Lower leg skin (tissue), 4 donors: Measurements from ENCODE around the gene ZFTA. TPM values are rescaled to one million over a fixed set of nuclear protein-coding genes. Genes with fewer than 3 reads are reported as not detected.
A peak's percentile ranks its signal among the peaks of the same experiment; 100 is the strongest.
"Not testable (repeated sequence)": the region's sequence is repeated elsewhere in the genome, so short reads cannot be mapped to it uniquely, and the experiment has no call there.

Experiments used
- DNase-seq, 2 donors: peaks; one replicate each; pipeline ENCODE4 v3.0.0-alpha.2; 2019; ENCODE audit warnings: low spot score in 2 of 2
- H3K4me3 ChIP-seq: fragments of 200-600 bp; sonication (generic); 2 replicates; pipeline ENCODE4 v1.5.1; 2017; ENCODE audit warnings: mild to moderate bottlenecking, low read depth; ENCODE audit not compliant: poor library complexity, severe bottlenecking
- POLR2A ChIP-seq, 2 donors: fragments of 450-650 bp; IDR thresholded peaks; one replicate each; pipeline ENCODE4 v1.6.1; 2016 to 2017; ENCODE audit warnings: antibody characterized with exemption in 2 of 2, mild to moderate bottlenecking in 1 of 2, moderate library complexity in 1 of 2
- WGBS, 2 donors: methylation state at CpG; one replicate each; pipeline ENCODE4 v1.1.5; 2018; 5-methylcytosine and 5-hydroxymethylcytosine counted together
- intact Hi-C: fragments of 100-400 bp; cut with DNase I; formaldehyde crosslinking; loops from one replicate; pipeline ENCODE4 v1.15.0; 2023; ENCODE audit warnings: low total_unique reads
- total RNA-seq, 4 donors: library from RNA; depleted of rRNA; stranded (reverse); fragments of >200 nt; gene quantifications; one replicate each; pipeline ENCODE4 v1.1.0, GENCODE V29; 2016
- TF ChIP-seq, protein P1 (sequence below), 3 donors: fragments of 450-650 bp; IDR thresholded peaks; one replicate each; pipeline ENCODE4 v1.5.1; 2016; ENCODE audit warnings: antibody characterized with exemption in 3 of 3, mild to moderate bottlenecking in 3 of 3, moderate library complexity in 2 of 3

Gene ZFTA
- total RNA-seq, 4 donors from 2014 or later: 7.8 to 9.8 (median 8.6) TPM

GRCh38 chr11:63813563-63814382 is 45.2 kb upstream of the ZFTA start:
- peak overlapping the region; percentile 59 for H3K4me3 ChIP-seq
- TF ChIP-seq, protein P1, sequence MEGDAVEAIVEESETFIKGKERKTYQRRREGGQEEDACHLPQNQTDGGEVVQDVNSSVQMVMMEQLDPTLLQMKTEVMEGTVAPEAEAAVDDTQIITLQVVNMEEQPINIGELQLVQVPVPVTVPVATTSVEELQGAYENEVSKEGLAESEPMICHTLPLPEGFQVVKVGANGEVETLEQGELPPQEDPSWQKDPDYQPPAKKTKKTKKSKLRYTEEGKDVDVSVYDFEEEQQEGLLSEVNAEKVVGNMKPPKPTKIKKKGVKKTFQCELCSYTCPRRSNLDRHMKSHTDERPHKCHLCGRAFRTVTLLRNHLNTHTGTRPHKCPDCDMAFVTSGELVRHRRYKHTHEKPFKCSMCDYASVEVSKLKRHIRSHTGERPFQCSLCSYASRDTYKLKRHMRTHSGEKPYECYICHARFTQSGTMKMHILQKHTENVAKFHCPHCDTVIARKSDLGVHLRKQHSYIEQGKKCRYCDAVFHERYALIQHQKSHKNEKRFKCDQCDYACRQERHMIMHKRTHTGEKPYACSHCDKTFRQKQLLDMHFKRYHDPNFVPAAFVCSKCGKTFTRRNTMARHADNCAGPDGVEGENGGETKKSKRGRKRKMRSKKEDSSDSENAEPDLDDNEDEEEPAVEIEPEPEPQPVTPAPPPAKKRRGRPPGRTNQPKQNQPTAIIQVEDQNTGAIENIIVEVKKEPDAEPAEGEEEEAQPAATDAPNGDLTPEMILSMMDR (IDR thresholded peaks at IDR 0.05): no peak
- no peak for TF ChIP-seq POLR2A (IDR thresholded peaks at IDR 0.05)
- peak in 1 of 2 donors; percentile 87 for DNase-seq
- WGBS, 2 donors: 0 to 2% methylated on average over 51 to 52 of the region's 74 CpGs
- intact Hi-C loops: no loop called here

DNA sequence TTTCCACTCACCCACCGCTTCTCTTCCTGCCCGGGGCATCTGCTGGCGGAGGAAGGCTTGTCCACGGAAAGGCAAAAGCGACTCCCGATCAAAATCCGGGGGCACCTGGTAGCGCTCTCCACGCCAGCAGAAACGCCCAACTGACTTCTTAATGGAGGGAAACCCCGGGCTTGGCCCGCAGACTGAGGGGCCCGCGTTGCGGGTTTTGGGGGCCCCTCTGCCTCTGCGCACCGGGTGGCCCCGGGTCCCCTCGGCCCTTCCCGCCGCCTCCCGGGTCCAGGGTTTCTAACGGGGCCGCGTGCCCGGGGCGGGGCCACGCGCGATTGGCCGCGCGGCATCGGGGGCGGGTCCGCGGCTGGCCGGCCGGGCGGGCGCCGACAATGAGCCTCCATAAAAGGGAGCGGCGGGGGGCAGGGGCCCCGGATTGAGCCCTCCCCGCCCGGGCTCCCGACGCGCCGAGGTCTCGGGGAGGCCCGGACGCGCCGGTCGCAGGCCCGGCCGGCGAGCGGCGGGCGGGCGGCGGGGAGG is 44.5 kb upstream of the ZFTA start, which contains the start of gene SPINDOC:
Gene SPINDOC, plus strand, starts transcription at position 422 of the 528 bp plus-strand sequence. CDS start 231 bp downstream, outside the sequence.
- WGBS, 2 donors: 0 to 1% methylated on average over 13 to 30 of the region's 65 CpGs
- TF ChIP-seq, protein P1 (IDR thresholded peaks at IDR 0.05): no peak
- no peak for TF ChIP-seq POLR2A (IDR thresholded peaks at IDR 0.05)
- intact Hi-C loops: no loop called here
- peak within 1 kb of the TSS; percentile 59 for H3K4me3 ChIP-seq
- DNase-seq: peak; percentile 35 to 93

- 84 to 96% methylated on average over 3 of the region's 3 CpGs for WGBS, 2 donors
- intact Hi-C loops: no loop called here
- TF ChIP-seq, protein P1 (IDR thresholded peaks at IDR 0.05): no peak
- TF ChIP-seq POLR2A (IDR thresholded peaks at IDR 0.05): no peak
- no peak for DNase-seq
- no peak overlapping the region for H3K4me3 ChIP-seq
Measured at GRCh38 chr11:63811522-63811921, 42.9 kb upstream of the ZFTA start.

DNA sequence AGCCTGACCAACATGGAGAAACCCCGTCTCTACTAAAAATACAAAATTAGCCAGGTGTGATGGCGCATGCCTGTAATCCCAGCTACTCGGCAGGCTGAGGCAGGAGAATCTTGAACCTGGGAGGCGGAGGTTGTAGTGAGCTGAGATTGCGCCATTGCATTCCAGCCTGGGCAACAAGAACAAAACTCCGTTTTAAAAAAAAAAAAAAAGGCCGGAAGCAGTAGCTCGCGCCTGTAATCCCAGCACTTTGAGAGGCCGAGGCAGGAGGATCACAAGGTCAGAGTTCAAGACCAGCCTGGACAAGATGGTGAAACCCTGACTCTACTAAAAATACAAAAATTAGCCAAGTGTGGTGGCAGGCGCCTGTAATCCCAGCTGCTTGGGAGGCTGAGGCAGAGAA is 41.8 kb upstream of the ZFTA start:
- DNase-seq, H3K4me3 ChIP-seq, intact Hi-C loops: not testable (repeated sequence)
- WGBS, 2 donors: 82 to 88% methylated on average over 11 of the region's 11 CpGs

DNA sequence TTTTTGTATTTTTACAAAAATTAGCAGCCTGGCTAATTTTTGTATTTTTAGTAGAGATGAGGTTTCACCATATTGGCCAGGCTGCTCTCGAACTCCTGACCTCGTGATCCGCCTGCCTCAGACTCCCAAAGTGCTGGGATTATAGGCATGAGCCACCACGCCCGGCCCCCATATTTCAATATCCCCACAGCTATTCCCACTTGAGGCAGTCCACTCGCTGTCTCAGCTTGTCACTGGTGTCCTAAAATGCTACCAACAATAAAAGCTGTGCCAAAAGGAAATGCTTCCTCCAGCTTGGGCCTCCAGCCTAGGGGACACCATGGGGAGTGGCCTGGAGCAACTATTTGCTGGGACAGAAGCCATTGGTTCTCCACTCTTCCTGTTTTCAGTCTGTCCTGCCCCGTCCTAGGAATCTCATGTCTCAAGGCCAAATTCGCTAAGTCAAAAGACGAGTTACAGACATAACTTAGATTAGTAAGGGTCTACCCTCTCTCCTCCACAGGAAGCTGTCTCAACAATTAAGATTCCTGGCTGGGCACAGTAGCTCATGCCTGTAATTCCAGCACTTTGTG is 37.4 kb upstream of the ZFTA start:
- intact Hi-C loops: no loop called here
- DNase-seq: no peak
- no peak overlapping the region for H3K4me3 ChIP-seq
- TF ChIP-seq POLR2A (IDR thresholded peaks at IDR 0.05): no peak
- TF ChIP-seq, protein P1 (IDR thresholded peaks at IDR 0.05): no peak
- WGBS, 2 donors: 78% methylated on average over 9 of the region's 9 CpGs

- DNase-seq: peak in 1 of 2 donors; percentile 48
- intact Hi-C loops: no loop called here
Measured at GRCh38 chr11:63804259-63804658, 35.7 kb upstream of the ZFTA start.

More at GRCh38 chr11:63804259-63804658, 35.7 kb upstream of the ZFTA start:
- TF ChIP-seq, protein P1 (IDR thresholded peaks at IDR 0.05): no peak
- no peak for TF ChIP-seq POLR2A (IDR thresholded peaks at IDR 0.05)
- no peak overlapping the region for H3K4me3 ChIP-seq
- WGBS, 2 donors: 41 to 56% methylated on average over 6 of the region's 6 CpGs
